NCI-H345 treated with DMSO at 0.1 percent for 48 hours (cell line): ENCODE measurements around the gene BRWD1.
"Not testable (repeated sequence)": the region's sequence is repeated elsewhere in the genome, so short reads cannot be mapped to it uniquely, and the experiment has no call there.

Experiments used
- DNase-seq: peaks from one replicate; lab custom pipeline; 2025; ENCODE audit not compliant: unreplicated experiment; lab: John Stamatoyannopoulos, UW

Gene BRWD1

GRCh38 chr21:39288987-39289386, 24.4 kb downstream of the BRWD1 start:
- DNase-seq: no peak

GRCh38 chr21:39282911-39283310, 30.5 kb downstream of the BRWD1 start:
- no peak for DNase-seq

- no peak for DNase-seq
These were observed 31.6 kb downstream of the BRWD1 start for GRCh38 chr21:39281853-39282252.

GRCh38 chr21:39281207-39281606, 32.2 kb downstream of the BRWD1 start:
- no peak for DNase-seq

GRCh38 chr21:39269620-39270019, 43.8 kb downstream of the BRWD1 start:
- DNase-seq: no peak

- no peak for DNase-seq
These were observed 47.8 kb downstream of the BRWD1 start for GRCh38 chr21:39265603-39266002.

- DNase-seq: no peak
These were observed 50.1 kb downstream of the BRWD1 start for GRCh38 chr21:39263372-39263771.

GRCh38 chr21:39258207-39258606, 55.2 kb downstream of the BRWD1 start:
- DNase-seq: peak; percentile 8

- no peak for DNase-seq
These were observed 62.1 kb downstream of the BRWD1 start for GRCh38 chr21:39251326-39251725.

GRCh38 chr21:39238275-39238674, 75.2 kb downstream of the BRWD1 start:
- no peak for DNase-seq

- DNase-seq: no peak
These were observed 80.6 kb downstream of the BRWD1 start for GRCh38 chr21:39232861-39233291.

- DNase-seq: no peak
These were observed 88.5 kb downstream of the BRWD1 start for GRCh38 chr21:39224930-39225329.

GRCh38 chr21:39221997-39222486, 91.4 kb downstream of the BRWD1 start:
- no peak for DNase-seq

GRCh38 chr21:39221282-39221996, 92.0 kb downstream of the BRWD1 start:
- no peak for DNase-seq

- DNase-seq: not testable (repeated sequence)
These were observed 92.6 kb downstream of the BRWD1 start for GRCh38 chr21:39220875-39221274.

- DNase-seq: no peak
These were observed 93.3 kb downstream of the BRWD1 start for GRCh38 chr21:39220150-39220549.

GRCh38 chr21:39218082-39218409, 95.4 kb downstream of the BRWD1 start:
- no peak for DNase-seq

GRCh38 chr21:39217356-39218081, 95.9 kb downstream of the BRWD1 start:
- no peak for DNase-seq

GRCh38 chr21:39216290-39216689, 97.1 kb downstream of the BRWD1 start:
- DNase-seq: no peak

GRCh38 chr21:39215078-39215477, 98.4 kb downstream of the BRWD1 start:
- no peak for DNase-seq

- DNase-seq: no peak
These were observed 104.1 kb downstream of the BRWD1 start for GRCh38 chr21:39209334-39209688.

GRCh38 chr21:39208624-39209333, 104.7 kb downstream of the BRWD1 start:
- no peak for DNase-seq
